22Rv1 (cell line): ENCODE measurements around the gene MIAT.

Experiments used
- H3K27ac ChIP-seq: fragments of 450-650 bp; 2 replicates; pipeline ENCODE4 v1.5.1; 2017
- CTCF ChIP-seq: fragments of 450-650 bp; IDR thresholded peaks from 2 replicates; pipeline ENCODE4 v1.5.1; 2017; ENCODE audit warnings: mild to moderate bottlenecking
- ZFX ChIP-seq: fragments of 450-650 bp; IDR thresholded peaks from 2 replicates; pipeline ENCODE4 v1.6.1; 2017; ENCODE audit warnings: antibody characterized with exemption, borderline replicate concordance

The MIAT gene

GRCh38 chr22:26671317-26672059 is 14.1 kb downstream of the MIAT start:
- TF ChIP-seq CTCF (no peak), ZFX (no peak)
- no peak overlapping the region for H3K27ac ChIP-seq

- H3K27ac ChIP-seq: peak overlapping the region; percentile 91
- TF ChIP-seq ZFX (no peak), CTCF (no peak)
Measured at GRCh38 chr22:26672060-26672471, 14.7 kb downstream of the MIAT start.

GRCh38 chr22:26672590-26673468 is 15.4 kb downstream of the MIAT start:
- peak; percentile 65 for TF ChIP-seq CTCF
- TF ChIP-seq ZFX: no peak
- H3K27ac ChIP-seq: peak overlapping the region; percentile 91

- TF ChIP-seq CTCF: no peak
- no peak for TF ChIP-seq ZFX
Measured at GRCh38 chr22:26673486-26673885, 16.1 kb downstream of the MIAT start.

GRCh38 chr22:26674211-26675190 is 17.1 kb downstream of the MIAT start:
- no peak for TF ChIP-seq CTCF
- no peak for TF ChIP-seq ZFX
- no peak overlapping the region for H3K27ac ChIP-seq

More at GRCh38 chr22:26673486-26673885, 16.1 kb downstream of the MIAT start:
- H3K27ac ChIP-seq: peak overlapping the region; percentile 91

GRCh38 chr22:26675687-26676268 is 18.4 kb downstream of the MIAT start:
- H3K27ac ChIP-seq: no peak overlapping the region
- TF ChIP-seq CTCF: no peak
- no peak for TF ChIP-seq ZFX
